CD4-positive, alpha-beta T cell treated with Interleukin-17A for 1 hour (primary cell): Measurements from ENCODE around the gene PITRM1.

Experiments used
- DNase-seq: peaks from one replicate; pipeline ENCODE4 v3.0.0-alpha.2; 2020

PITRM1 gene

DNA sequence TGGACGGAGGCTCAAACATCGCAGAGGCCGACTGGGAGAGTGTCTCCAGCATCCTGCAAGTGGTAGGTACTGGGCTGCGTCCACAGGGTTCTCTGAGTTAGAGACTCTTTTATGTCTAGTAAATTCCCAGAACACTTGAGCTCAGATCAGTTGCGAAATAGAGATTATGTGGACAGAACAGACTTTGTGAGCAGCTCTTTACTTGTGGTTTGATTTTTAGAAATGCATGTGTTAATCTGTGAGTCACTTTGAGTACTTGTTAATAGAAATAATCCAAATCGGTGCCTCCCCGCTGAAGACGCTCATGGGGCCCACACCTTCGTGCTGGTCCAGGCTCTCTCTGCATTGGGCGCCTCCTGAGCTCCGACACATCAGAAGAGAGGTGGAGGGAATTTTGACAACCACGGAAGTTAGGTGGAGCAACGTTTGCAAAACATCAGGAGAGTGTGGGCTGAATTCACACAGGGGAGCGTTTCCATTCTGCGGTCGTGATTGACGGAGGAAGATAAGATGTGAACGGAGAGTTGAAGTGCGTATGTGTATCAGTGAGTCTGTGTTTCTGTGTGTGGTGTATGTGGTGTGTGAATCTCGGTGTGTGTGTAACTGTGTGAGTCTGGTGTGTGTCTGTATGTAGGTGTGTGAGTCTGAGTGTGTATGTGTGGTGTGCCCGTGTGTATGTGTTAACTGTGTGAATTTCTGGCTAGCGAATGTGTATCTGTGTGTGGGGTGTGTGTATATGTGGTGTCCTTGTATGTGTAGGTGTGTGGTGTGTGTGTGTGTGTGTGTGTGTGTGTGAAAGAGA lies 73.1 kb downstream of the PITRM1 start:
- no peak for DNase-seq

DNA sequence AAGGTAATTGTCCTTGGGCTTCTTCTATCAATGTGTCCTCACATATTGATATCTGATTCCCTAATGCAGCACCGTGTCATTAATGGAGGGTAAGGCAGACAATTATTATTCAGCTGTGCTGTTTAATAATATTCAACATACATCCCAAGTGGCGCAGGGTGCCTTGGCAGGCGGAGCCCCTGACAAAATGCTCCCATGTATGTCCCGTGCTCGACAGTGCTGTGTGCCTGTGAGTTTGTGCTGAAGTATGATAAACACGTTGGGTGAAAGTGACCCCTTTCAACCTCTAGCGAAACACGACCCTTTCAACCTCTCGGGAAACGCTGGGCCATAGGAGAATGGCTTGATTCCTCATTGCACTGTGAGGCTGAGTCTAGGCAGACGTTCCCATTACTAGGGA lies 73.9 kb downstream of the PITRM1 start:
- no peak for DNase-seq

DNA sequence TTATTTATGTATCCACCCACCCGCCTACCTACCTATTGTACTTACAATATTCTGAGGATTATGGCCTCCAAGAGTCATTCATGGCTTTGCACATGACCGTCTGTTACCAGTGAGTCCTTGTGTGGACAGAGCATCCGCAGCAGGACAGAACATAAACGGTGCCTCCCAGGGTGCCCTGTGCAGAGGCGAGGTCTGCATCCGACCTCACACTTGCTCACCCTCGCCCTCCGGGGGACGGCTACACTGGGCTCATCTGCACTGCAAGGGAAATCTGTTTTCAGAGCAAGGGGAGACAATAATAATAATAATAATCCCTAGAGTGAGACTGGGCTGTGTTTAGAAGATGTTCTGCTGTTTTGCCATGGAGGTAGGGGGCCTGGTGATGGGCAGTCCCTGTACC lies 75.4 kb downstream of the PITRM1 start:
- DNase-seq: no peak

DNA sequence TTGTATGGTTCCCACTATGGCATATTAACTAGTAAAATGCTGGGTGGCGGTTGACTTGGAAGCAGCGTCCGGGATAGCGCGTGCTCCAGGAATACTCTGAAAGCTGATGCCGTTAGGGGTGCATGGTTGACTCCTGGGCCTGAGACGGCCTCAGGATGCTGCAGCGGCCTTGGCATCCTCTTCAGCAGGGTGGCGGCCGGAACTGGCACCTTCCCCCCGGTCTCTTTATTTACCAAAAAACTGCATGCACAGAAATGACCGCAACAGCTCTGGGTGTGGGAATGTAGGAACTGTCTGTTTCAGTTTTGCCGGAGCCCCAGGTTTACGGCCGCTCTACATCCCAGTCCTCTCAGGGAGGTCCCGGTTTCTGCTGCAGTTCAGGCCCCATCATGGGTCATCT lies 76.4 kb downstream of the PITRM1 start:
- no peak for DNase-seq

DNA sequence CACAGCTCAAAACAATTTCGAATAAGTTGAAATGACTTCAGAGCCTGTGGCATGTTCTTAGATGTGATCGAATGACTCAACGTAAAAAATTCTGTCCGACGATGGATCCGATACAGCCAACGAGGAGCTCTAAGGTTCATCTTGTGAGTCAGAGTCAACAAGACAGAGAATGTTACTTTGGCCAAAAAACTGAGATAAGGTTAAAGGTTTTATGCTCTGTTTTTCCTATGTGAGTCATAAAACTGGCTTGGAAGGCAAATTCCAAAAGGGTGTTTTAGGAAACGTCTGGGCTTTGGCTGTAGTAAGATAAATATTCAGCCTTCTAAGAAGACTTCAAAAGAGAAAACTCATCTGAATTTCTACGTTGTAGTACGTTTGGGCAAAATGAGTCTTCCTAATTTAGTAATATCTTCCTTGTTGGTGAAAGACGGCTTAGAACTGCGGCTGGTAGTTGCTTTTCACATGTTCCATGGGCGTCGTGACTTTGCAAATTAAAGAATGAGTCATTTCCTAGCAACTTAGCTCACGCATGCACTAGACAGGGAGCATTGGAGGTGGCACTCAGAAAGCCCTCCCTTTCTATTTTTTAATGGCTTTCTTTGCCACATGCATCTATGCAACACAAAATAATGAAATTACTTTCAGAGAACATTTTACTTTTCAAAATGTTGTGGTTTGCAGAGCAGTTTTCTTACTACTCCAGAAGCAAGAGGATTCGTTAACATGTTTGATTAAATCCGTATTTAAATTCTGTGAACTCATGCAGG lies 77.0 kb downstream of the PITRM1 start:
- peak; percentile 47 for DNase-seq

DNA sequence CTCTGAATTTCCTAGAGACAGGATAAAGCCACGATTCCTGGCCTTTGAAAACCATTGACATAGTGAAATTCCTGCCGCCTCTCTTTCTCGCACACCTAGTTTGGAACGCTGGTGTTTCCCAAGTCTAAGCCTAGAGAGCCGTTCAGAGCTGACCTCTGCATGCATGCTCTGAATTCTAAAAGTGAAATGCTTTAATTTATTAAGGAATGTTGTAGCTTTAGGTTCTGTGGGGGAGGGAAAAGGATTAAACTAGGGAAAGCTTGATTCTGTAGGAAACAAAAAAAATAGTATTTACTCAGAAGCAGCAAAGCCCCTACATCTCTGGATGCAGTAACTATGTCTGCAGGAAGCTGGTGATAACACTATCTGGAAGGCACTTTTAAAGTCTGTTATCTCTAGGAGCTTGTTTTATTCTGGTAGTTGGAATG lies 78.0 kb downstream of the PITRM1 start:
- no peak for DNase-seq

DNA sequence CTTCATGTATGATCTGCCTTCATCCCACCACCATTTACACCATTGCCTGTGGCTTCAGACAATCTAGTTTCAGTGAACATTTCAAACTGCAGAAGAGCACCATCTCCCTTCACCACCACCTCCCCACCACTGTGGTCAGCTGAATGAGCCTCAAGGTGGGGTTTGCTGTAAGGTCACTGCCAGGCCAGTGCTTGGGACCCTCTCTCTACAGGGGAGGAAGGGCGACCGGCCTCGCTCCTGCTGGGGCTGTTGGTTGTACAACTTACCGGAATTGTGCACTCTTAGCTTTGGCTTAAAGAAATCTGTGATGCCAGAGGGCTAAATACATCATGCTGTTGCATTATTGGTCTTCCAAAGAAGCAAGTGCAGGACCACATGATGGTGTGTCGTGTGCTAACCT lies 78.6 kb downstream of the PITRM1 start:
- no peak for DNase-seq

DNA sequence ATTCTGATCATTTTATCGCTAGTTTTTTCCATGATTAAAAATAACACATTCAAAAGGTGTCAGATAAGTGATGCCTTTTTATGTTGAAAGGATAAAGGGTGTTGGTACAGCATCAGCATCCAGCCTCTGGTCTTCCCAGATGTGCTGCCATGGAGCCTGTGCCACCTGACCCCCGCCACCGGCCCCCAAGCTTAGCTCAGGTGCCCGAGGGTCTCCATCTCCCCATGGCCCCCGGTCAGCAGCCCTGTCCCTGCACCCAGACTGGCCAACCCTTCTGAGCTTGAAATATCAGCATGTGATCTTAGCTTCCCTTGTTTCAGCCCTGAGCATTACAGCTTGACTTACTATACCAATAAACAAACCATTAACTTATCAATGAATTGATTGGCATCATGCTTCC lies 80.7 kb downstream of the PITRM1 start:
- DNase-seq: no peak

DNA sequence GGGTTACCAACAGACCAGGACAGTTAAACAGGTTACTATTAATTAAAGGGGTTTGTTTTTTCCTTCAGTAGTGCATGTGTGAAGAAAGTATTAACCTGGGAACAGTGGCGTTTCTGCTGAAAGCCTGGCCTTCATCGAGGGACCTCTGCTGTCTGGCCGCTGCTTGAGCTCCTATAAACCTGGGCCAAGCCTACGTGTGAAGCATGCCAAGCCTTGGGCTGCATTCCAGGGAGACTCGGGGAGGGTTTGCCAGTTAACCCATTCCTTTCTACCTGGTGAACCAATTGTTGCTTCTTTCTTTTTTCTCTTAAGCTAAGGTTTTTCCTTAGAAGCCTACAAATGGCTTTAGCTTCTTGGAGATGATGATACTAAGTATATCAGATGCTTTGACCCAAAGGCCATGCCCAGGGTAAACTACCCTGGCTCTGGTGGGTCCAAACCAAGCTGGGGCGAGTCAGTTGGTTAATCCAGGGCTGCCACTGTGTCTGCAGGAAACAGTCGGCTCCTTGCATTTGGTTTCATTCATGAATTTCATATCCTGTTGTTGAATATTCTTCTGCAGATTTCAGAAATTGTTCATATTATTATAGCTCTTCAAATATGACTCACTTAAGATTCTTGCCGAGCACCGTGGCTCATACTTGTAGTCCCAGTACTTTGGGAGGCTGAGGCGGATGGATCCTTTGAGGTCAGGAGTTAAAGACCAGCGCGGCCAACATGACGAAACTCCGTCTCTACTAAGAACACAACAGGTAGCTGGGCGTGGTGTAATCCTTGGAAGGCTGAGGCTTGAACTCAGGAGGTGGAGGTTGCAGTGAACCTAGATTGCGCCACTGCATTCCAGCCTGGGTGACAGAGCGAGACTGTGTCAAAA lies 81.4 kb downstream of the PITRM1 start:
- no peak for DNase-seq

DNA sequence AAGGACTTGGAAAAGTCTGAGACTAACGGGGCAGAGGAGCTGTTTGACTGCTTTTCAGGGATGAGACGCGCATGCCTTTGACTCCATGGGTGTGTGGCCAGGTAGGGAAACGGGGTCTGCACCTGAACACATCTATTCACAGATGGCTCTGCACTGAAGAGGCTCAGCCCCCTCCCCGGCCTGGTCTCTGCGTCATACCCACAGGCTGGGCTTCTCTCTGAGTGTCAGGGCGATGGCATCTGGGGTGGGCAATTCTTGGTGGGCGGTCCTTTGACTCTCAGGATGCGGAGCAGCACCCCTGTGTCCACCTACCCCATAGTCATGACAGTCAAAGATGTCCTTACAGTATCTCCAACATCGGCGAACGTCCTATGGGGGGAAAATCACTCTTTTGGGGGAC lies 82.2 kb downstream of the PITRM1 start:
- DNase-seq: no peak
